ENCODE data around the gene FYCO1.

FYCO1 gene

GRCh38 chr3:45959201-45959600, 36.4 kb downstream of the FYCO1 start:
- DNase-seq: no peak

GRCh38 chr3:45958321-45958791, 37.3 kb downstream of the FYCO1 start:
- DNase-seq: peak in 1 of 2 donors; percentile 33

DNA sequence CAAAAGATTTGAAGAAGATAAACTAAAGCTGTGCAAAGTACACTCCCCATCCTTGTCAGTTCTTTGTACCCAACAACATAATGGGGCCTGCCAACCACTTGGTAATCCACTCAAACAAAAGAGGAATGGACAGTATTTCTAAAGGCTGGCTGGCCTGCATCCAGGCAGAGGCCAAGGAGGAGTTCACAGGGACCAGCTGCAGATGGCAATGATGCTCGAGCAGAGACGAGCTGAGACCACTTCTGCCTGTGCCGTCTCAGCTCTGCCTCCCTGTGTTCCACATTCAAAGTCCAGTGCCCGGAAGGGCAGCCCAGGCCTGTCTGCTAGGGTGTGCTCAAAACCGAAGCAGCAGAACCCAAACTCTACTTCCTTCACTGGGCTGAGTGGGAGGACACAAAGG, 38.0 kb downstream of the FYCO1 start:
- no peak for DNase-seq

DNA sequence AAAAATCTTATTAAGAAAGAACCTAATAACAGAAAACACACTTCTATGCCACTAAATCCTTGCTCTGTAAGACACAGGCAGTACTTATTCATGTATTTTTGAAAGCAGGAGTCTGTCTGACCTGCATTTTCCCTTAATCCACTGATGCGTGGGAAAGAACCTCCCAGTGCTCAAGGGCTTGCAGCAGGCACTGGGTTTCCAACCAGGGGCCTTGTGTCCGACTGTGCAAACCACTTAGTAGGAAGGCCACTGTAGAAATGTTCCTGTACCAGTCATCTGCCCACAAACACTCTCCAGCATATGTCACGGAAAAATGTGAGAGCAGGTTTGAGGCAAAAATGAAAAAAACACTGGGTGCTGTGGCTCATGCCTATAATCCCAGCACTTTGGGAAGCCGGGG, 39.9 kb downstream of the FYCO1 start:
- DNase-seq: no peak

- DNase-seq: no peak
Observed at GRCh38 chr3:45955017-45955647, 40.5 kb downstream of the FYCO1 start.

GRCh38 chr3:45954306-45954705, 41.3 kb downstream of the FYCO1 start:
- no peak for DNase-seq

GRCh38 chr3:45953536-45953935, 42.1 kb downstream of the FYCO1 start:
- DNase-seq: no peak

GRCh38 chr3:45952456-45952855, 43.2 kb downstream of the FYCO1 start:
- no peak for DNase-seq

- no peak for DNase-seq
Observed at GRCh38 chr3:45951946-45952345, 43.7 kb downstream of the FYCO1 start.

DNA sequence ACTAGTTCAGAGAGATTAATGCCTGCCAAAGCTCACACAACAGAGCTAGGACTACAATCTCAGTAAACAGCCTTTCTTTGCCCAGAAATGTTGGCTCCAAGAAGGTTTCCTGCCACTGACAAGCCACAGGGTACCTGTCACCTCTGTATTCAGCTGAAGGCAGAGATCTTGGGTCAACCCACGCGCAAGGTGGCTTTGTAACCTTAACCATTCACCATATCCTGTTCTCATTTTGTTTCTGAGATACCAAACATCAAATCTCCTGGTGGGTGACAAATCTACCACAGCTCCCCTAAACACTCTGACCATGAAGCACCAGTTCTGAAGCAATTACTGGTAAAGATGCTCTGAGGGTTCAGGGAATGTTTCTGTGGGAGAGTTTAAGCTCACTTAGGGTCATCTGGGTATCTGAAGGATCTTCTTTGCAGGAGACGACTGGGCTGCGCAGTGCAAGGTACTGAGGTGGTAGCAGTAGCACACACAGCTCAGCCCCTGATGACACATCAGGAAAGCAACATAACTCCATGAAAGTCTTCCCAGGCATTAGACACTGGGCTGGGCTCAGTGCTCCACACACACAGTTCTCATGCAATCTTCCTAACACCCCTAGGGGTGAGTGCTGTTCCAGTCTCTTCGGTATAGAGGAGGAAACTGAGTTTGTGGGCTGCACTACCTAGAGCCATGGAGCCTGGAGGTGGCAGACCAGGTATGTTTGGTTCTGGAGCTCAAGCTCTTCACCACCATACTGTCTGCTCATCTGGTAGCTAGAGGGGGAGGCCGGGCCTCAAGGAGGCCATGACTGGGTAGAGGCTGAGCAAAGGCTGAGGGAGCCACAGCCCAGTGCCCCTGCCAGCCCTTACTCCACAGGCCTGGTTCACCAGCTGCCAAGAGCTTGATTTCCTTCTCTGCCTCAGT, 44.7 kb downstream of the FYCO1 start:
- DNase-seq: no peak

- DNase-seq: no peak
Observed at GRCh38 chr3:45950131-45950530, 45.5 kb downstream of the FYCO1 start.

DNA sequence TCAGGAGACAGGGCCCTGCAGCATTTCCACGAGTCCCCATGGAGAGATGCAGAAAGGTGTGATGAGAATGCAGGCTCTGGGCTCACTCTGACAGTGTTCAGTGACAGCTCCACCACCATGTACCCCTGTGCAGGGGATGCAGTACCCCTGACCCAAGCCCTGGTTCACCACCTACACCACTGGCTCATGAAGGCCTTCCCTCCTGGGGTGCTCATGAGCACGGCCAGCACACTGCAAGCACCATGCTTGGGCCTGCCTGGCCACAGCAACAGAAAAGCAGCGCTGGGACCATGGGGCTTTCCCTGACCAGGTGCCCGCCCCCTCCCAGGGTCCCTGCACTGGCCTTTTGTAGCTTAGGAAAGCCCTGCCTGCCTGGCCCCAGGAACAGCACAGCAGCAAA, 46.2 kb downstream of the FYCO1 start:
- DNase-seq: no peak

GRCh38 chr3:45948881-45949280, 46.7 kb downstream of the FYCO1 start:
- DNase-seq: no peak

- no peak for DNase-seq
Observed at GRCh38 chr3:45948311-45948781, 47.3 kb downstream of the FYCO1 start.

DNA sequence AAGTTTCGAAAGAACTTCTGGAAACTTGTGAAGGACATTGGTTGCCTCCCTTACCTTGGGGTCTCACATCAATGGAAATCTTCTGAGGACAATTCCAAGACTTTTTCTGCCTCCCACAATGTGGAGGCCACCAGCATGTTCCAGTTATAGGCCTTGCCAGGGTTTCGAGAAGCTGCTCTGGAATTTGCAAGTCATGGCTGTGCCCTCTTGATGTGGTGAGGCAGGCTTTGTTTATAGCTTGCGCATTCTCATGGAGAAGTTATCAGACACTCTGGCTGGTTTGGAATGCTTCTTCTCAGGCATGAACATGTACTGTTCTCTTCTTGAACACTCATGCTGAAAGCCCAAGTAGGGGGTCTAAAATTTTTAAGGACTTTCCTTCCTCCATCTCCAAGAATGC, 48.3 kb downstream of the FYCO1 start:
- no peak for DNase-seq

- no peak for DNase-seq
Observed at GRCh38 chr3:45946875-45947274, 48.7 kb downstream of the FYCO1 start.

DNA sequence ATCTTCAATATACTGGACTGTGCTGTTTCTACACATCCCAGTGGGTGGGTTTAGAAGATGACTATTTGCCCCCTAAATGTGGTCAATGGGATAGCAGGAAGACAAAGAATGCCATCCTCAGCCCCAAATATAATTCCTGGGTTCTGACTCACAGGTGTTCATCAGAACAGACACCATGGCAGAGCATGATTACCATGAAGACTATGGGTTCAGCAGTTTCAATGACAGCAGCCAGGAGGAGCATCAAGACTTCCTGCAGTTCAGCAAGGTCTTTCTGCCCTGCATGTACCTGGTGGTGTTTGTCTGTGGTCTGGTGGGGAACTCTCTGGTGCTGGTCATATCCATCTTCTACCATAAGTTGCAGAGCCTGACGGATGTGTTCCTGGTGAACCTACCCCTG, 49.3 kb downstream of the FYCO1 start:
- DNase-seq: no peak

DNA sequence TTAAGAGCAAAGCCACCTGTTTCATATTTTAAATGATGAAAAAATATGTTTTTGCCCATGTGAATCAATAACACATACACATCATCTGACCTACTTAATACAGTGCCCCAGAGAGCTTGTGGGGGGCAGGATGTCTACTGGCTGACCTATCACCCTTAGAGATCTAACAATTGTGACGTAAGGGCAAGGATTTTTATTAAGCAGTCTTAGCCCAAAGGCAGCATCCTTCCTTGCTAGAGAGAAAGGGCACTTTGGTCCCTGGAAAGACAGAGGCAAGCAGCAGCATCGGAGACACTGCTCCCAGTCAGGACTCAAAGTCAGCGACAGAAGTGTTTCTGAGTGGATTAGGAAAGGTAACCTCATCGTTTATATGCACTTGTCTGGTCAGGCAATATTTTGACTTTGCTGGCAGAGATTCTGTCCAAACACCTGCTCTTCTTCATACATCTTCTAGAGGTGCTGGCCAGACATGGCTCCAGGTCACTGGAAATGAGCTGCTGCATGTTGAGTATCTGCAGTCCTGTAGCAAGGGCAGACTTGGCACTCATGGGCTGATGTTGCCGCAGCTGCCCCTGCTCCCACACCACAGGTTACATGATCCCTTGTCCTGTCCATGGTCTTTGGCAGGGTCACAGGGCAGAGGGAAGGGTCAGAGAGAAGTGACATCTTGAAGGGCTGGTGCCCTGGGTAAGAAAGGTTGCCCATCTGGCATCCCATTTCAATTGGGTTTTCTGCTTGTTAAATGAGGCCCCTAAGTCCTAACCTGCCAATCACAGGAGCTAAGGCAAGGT, 50.6 kb downstream of the FYCO1 start:
- no peak for DNase-seq

DNA sequence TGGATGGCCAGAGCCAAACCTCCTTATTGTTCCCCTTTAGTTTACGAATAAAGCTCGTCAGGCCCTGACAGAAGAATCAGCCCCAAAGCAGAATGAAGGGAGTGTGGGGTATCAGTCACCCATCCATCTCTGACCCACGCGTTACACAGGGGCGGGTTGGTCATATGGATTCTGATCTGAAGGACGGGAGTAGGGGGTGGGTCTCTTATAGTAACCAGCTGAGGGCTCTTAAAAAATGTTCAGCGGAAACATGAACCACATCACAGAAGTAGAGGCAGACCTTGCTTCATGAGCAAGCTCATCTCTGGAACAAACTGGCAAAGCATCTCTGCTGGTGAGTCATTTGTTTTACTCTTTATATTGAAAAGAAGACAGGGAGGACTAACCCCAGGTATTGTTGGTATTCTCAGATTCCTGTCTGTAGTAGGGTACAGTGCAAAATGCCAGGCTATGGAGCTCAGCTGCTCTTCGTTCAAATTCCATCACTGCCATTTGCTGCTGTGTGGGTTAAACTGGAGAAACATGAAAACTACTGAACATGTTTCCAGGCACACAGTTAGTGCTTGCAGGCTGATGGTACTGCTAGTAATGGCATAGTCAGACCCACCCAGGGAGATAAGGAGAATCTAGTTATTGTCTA, 52.3 kb downstream of the FYCO1 start, which contains the start of gene CXCR6:
Gene CXCR6, plus strand, starts transcription at position 258 of the 640 bp plus-strand sequence. CDS start 3,018 bp downstream, outside the sequence.
- DNase-seq: no peak

DNA sequence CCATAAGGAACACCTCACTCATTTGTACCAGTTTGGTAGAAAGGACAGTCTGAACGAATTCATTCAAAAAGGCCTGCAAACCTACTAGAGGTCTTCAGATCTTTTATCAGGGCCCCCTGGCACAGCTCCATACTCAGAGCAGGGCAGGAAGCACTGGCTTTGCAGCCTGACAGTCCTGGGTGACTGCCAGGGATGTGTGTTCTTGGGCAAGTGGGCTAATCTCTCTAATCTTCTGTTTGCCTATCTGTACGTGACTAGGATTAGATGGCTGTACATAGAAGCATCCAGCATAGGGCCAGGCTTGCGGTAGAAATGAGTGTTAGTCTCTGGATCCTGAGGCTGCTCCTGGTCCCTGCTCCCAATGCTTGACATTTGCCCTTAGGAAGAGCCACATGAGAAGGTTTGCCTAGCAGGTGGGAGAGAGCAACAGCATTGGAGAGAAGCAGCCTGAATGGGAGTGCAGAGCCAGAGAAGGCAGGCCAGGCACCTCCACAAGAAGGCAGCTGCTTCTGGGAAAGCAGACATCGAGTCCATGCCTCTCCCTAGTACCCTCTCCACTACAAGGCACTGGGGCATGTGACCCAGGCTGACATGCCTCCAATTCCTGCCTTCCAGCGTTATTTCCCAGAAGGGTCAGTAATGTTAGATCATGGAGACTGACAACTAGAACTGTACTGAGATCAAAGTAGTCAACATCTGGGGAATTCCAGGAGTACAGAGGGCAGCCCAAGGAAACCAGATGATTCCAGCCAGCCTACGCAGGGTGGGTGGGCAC, 53.4 kb downstream of the FYCO1 start:
- no peak for DNase-seq

- no peak for DNase-seq
Observed at GRCh38 chr3:45940781-45941365, 54.8 kb downstream of the FYCO1 start.
